HG02678 (cell line): ENCODE data around the gene RNF157.
A peak's percentile ranks its signal among the peaks of the same experiment; 100 is the strongest.

Experiments used
- ATAC-seq: cut with Tn5 transposase; IDR thresholded peaks from one replicate; pipeline ENCODE4 v1.9.1; 2021; ENCODE audit warnings: mild to moderate bottlenecking, moderate library complexity; ENCODE audit not compliant: unreplicated experiment

RNF157 gene

GRCh38 chr17:76240461-76241203, at the start of gene RNF157:
Gene RNF157, minus strand, starts transcription at chr17:76240493. Its CDS starts 253 bp downstream, at chr17:76240240.
- ATAC-seq, result peak; percentile 78

- ATAC-seq, result no peak
These were observed 41.5 kb upstream of the RNF157 start for GRCh38 chr17:76281573-76282371.

DNA sequence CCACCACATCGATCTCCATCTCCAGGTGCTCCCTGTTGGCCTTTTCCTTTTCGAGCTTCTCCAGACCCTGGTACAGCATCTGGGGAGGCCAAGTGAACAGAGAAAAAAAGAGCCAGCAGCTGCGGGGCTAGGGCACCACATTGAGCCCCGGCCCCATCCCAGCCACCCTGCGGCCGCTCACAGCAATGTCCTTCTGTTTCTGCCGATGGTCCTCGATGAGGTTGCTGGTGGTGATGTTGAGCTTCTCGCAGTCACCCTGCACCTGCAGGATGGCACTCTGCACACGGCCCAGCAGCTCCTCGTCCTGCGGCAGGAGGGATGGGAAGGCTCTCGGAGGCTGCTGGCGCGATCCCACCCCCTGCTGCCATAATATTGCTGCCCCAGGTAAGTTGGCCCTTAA, 40.4 kb upstream of the RNF157 start:
- no peak for ATAC-seq

DNA sequence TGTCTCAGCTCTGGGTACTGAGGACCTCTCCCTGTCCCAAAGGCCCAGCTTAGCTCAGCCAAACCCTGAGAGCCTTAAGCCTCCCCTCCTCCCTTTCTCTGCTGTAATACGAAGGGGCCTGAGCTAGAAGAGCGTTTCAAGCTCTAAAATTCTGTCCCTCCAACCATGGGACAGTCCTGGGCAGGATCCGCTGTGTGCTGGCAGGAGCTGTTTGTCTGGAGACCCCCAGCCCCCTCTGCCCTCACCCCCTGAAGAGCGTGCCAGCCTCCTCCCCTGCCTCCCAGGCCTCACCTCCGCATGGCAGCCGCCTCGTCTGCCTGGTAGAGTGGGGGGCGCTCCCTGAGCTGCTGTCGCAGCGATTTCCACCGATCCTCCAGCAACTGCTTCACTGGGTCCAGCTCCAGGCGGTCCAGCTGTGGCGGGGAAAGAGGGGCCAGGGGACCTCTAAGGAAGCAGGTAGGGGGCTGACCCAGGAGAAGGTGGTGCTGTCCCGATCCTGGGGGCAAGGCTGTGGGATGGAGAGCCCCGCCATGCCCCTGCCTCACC, 39.5 kb upstream of the RNF157 start:
- no peak for ATAC-seq

GRCh38 chr17:76278952-76279741, 38.9 kb upstream of the RNF157 start:
- no peak for ATAC-seq

GRCh38 chr17:76278268-76278908, 38.1 kb upstream of the RNF157 start:
- no peak for ATAC-seq

DNA sequence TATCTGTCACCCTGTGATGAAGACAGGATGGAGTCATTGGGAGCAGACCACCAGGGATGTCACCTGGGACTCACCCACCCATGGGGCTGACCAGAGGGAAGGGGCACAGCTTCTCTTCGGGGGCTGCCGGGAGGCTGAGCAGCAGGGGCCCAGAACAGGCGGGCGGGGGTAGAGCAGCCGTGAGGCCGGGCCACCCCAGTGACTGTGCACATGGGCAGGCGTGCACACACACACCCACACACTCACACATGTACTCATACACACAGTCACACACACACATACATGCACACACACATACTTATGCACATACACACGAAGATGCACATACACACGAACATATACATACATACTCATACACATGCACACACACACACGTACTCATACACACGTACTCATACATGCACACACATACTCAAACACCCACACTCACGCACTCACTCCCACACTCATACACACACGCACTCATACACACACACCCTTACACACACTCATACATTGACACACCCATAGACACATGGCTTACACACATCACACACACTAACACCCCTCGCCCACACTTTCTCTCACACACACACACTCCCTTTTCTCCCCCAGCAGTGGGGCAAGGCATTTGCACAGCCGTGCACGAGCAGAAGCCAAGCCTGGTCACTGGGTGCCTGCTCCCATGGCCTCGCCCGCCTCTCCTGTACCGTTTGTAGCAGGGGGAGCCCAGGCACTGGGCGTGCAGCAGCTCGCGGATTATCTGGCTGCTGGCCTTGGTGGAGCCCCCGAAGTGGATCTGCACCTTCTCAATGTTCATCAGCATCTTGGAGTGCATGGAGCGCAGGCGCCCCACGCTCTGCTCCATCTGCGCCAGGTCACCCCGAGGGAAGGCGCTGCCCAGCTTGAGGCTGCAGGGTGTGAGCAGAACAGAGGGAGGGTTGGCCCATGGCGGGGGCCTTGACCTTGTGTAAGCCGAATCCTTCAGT, 37.3 kb upstream of the RNF157 start:
- ATAC-seq, result no peak

DNA sequence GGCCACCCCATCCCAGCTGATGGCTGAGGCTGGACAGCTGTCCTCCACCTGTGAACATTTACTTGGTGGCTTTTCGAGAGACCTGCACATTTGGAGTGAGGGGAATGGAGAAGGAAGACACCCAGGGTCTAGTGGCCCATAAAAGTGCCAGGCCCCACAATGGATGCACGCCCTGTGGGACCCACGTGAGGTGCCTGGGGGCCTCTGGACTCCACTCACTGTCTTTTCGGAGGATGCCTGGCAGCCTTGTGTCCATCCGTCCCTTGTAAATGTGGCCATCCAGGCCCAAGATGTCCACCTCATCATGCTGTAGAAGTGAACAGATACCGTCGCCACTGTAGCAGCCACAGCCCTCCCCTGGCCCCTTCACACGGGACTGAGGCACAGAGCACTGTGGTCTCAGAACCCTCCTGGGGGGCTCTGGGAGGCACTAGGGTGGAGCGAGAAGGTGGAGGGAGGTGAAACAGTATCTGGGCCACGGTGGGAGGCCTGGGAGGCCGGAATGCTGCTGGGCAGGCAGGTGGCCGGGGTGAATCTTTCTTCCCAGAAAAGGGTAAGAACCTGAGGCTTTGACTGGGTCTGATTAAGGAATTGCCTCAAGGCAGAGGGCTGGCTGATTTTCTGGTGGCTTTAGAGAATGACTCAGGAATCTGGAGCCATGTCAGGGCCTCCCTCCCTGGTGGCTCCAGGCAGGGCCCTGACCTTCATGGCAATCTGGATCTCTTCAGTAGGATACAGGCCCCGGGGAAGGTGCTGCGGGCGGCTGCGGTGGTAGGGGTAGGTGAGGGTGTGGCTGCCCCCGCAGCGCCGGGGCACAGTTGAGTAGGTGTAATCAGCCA, 36.4 kb upstream of the RNF157 start:
- no peak for ATAC-seq

- no peak for ATAC-seq
These were observed 35.8 kb upstream of the RNF157 start for GRCh38 chr17:76276069-76276431.

GRCh38 chr17:76275382-76276068, 35.2 kb upstream of the RNF157 start:
- ATAC-seq, result no peak

DNA sequence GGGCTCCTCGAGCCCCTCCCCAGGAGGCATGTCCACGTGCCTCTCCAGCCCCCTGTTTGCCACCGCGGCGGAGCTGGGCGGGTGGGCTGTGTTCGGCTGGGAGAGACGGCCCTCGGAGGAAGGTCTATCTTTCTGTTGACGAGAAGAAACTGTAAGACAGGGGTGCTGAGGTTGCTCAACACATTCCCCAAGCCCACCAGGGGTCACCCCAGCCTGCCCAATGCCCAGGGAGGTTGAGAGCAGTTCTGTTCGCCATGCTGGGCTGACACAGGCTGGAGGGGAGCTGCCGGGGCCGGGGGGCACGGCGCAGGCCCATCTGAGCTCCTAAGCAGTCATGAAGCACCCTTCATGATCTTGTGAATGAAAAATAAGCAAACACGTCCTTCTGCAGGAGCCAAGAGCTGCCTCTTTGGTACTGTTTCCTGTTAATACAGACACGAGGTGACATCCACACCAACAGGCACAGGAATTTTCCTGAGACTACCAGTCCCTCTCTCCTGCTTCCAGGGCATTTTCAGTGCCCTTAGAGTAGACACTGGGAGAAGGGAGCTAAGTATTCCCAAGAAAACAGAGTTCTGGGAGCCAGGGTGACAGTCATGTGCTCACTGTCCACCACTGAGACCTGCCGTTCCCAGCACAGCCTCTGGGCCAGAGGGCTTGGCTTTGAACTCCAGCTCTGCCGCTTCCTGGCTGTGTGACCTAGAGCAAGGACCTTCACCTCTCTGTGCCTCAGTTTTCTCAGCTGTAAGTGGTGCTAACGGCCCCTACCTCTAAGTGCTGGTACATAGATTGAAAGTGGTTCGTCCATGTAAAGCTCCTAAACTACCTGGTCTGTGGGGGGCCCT, 34.0 kb upstream of the RNF157 start:
- no peak for ATAC-seq

- no peak for ATAC-seq
These were observed 33.3 kb upstream of the RNF157 start for GRCh38 chr17:76273445-76274111.

- ATAC-seq, result peak; percentile 5
These were observed 32.5 kb upstream of the RNF157 start for GRCh38 chr17:76272541-76273444.

GRCh38 chr17:76271669-76272540, 31.6 kb upstream of the RNF157 start:
- peak; percentile 55 for ATAC-seq
